MCF 10A (cell line): ENCODE data around the gene C11orf21. TPM values are rescaled to one million over a fixed set of nuclear protein-coding genes. Genes with fewer than 3 reads are reported as not detected.
A peak's percentile ranks its signal among the peaks of the same experiment; 100 is the strongest.

Experiments used
- BruUV-seq: library from RNA; stranded (reverse); fragments of 400-500 nt; replicated peaks from 2 replicates; lab custom pipeline; 2021; lab: Mats Ljungman, UMichigan
- CTCF ChIA-PET: fragments of 300-600 bp; sonication (Branson Sonifier 250); formaldehyde crosslinking; extraction: SDS; loops from one replicate; lab custom pipeline; 2021; ENCODE audit warnings: antibody characterized with exemption, inconsistent platforms; lab: Yijun Ruan, JAX
- POLR2A ChIA-PET: fragments of 300-600, 350-650 bp; sonication (Branson Sonifier 250); formaldehyde crosslinking; extraction: SDS; loops from one replicate; lab custom pipeline; 2020; ENCODE audit warnings: antibody characterized with exemption, inconsistent platforms; lab: Yijun Ruan, JAX
- DNase-seq: peaks from one replicate; pipeline ENCODE4 v3.0.0-alpha.2; 2018; ENCODE audit not compliant: unreplicated experiment
- H3K27ac Mint-ChIP-seq: one replicate; pipeline ENCODE4 v1.8.0; 2022; ENCODE audit warnings: mild to moderate bottlenecking, low read depth, mixed read lengths; ENCODE audit not compliant: unreplicated experiment
- H3K27me3 Mint-ChIP-seq: one replicate; pipeline ENCODE4 v1.8.0; 2022; ENCODE audit warnings: mixed read lengths; ENCODE audit not compliant: insufficient read depth, unreplicated experiment
- H3K36me3 Mint-ChIP-seq: one replicate; pipeline ENCODE4 v1.8.0; 2022; ENCODE audit warnings: mild to moderate bottlenecking, moderate library complexity, mixed read lengths; ENCODE audit not compliant: insufficient read depth, unreplicated experiment
- H3K4me1 Mint-ChIP-seq: one replicate; pipeline ENCODE4 v1.8.0; 2022; ENCODE audit warnings: mixed read lengths; ENCODE audit not compliant: insufficient read depth, unreplicated experiment
- H3K4me3 Mint-ChIP-seq: one replicate; pipeline ENCODE4 v1.8.0; 2022; ENCODE audit warnings: mild to moderate bottlenecking, moderate library complexity, mixed read lengths; ENCODE audit not compliant: unreplicated experiment
- H3K9me3 Mint-ChIP-seq: one replicate; pipeline ENCODE4 v1.8.0; 2022; ENCODE audit warnings: mixed read lengths; ENCODE audit not compliant: unreplicated experiment
- CTCF ChIP-seq: fragments of 200-600 bp; IDR thresholded peaks from one replicate; pipeline ENCODE4 v1.8.0; 2022; ENCODE audit warnings: antibody characterized with exemption, mild to moderate bottlenecking; ENCODE audit not compliant: unreplicated experiment
- intact Hi-C: fragments of 100-400 bp; cut with micrococcal nuclease; formaldehyde crosslinking; loops from 2 replicates; pipeline ENCODE4 v1.14.1; 2022
- total RNA-seq: library from RNA; stranded (reverse); gene quantifications from 2 replicates; pipeline ENCODE4 v1.2.3, GENCODE V29; 2022

C11orf21 gene
- total RNA-seq, 1 experiment from 2014 or later: not detected

GRCh38 chr11:2272228-2272945 lies 29.3 kb downstream of the C11orf21 start:
- BruUV-seq: no TSS peak
- no peak overlapping the region for H3K27ac Mint-ChIP-seq
- H3K9me3 Mint-ChIP-seq: no peaks in the 10 kb centered on the region
- intact Hi-C loops: no loop called here
- H3K27me3 Mint-ChIP-seq: peaks cover 16% of the 10 kb centered on the region
- no peak for TF ChIP-seq CTCF
- no peaks in the 10 kb centered on the region for H3K36me3 Mint-ChIP-seq
- H3K4me3 Mint-ChIP-seq: no peak overlapping the region
- ChIA-PET POLR2A (no interaction called here), CTCF (no interaction called here)
- H3K4me1 Mint-ChIP-seq: no peaks in the 10 kb centered on the region
- DNase-seq: no peak

DNA sequence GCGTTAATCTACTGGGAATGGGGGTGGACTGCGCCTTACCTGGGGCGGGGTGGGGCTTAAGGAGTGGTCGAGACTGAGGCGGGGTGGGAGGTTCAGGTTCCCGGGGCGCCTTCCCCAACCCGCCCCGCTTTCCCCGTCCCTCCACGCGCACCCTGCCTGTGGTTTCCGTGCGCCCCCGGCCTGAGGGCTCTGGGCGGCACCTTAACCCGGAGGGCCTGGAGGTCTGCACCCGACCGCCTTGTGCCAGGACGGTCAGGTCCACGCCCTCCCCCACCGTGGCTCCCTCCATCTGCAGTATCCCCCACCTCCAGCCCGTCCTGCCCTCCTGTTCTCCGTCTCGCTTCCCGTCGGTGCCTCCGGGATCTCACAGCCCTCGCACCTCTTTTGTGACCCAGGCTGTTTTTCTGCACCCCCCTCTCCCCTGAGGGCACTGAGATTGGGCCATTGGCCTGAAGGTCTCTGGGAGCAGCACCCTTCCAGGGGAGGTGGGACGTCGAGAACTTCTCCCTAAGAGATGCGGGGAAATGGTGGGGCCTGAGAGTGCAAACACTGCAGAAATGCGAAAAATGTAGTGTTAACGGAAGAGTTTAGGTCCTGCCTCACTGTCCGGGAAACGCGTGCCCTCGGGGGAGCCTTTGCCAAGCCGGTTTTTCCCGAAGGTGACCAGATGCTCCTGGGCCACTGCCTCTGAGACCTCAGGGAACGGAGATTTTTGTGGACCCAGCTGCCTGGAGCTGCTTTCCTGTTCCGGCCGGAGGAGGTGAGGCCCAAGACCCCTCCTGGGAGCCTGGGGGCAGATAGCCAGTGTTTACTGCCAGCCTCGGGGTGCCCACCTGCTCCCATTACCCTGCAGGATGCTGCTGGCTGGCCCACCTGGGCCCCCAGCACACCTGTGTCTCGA lies 30.1 kb downstream of the C11orf21 start:
- no peak for TF ChIP-seq CTCF
- Mint-ChIP-seq H3K36me3 (no peaks in the 10 kb centered on the region), H3K9me3 (no peaks in the 10 kb centered on the region), H3K27me3 (peaks cover 11% of the 10 kb centered on the region), H3K4me3 (peak overlapping the region; percentile 26), H3K4me1 (no peaks in the 10 kb centered on the region), H3K27ac (no peak overlapping the region)
- BruUV-seq: no TSS peak
- CTCF ChIA-PET: no interaction called here
- POLR2A ChIA-PET: no interaction called here
- intact Hi-C loops: no loop called here
- no peak for DNase-seq

DNA sequence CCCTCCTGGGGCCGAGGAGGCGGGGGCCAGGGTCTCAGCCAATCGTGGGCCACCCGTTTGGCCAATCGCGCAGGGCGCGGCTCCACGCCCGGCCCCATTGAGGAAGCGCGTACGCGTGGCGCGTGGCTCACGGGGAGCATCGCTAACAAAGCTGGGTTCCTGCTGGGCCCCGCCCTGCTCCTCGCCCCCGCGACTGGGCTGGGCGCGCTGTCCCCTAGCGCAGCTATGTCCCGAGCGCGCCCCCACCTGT lies 30.7 kb downstream of the C11orf21 start:
- DNase-seq: no peak
- intact Hi-C loops: no loop called here
- H3K27ac Mint-ChIP-seq: no peak overlapping the region
- H3K36me3 Mint-ChIP-seq: no peaks in the 10 kb centered on the region
- no peak overlapping the region for H3K4me3 Mint-ChIP-seq
- ChIA-PET CTCF (no interaction called here), POLR2A (no interaction called here)
- TF ChIP-seq CTCF: no peak
- H3K27me3 Mint-ChIP-seq: peaks cover 11% of the 10 kb centered on the region
- H3K9me3 Mint-ChIP-seq: no peaks in the 10 kb centered on the region
- no TSS peak for BruUV-seq
- H3K4me1 Mint-ChIP-seq: no peaks in the 10 kb centered on the region

GRCh38 chr11:2270322-2271076 lies 31.2 kb downstream of the C11orf21 start, which contains the start of gene ASCL2:
ASCL2 (minus strand) TSS chr11:2270588; CDS start chr11:2270332, 256 bp downstream.
- CTCF ChIA-PET: no interaction called here
- no peaks in the 10 kb centered on the region for H3K9me3 Mint-ChIP-seq
- POLR2A ChIA-PET: interaction anchor here (0.5 kb wide), 1 partner anchor 156 kb away, joined by 3 read pairs; no protein-coding TSS in a partner anchor
- BruUV-seq: no TSS peak
- no peaks in the 10 kb centered on the region for H3K4me1 Mint-ChIP-seq
- H3K27me3 Mint-ChIP-seq: peaks cover 11% of the 10 kb centered on the region
- H3K4me3 Mint-ChIP-seq: peak within 1 kb of the TSS; percentile 71
- no peaks in the 10 kb centered on the region for H3K36me3 Mint-ChIP-seq
- no peak for DNase-seq
- intact Hi-C loops: no loop called here
- no peak for TF ChIP-seq CTCF
- no peak within 1 kb of the TSS for H3K27ac Mint-ChIP-seq
